ENCODE measurements around the gene GBE1. TPM values are rescaled to one million over a fixed set of nuclear protein-coding genes. Genes with fewer than 3 reads are reported as not detected.

GBE1 gene
- total and polyA plus RNA-seq, 10 of the 15 experiments (the other 5 are each of a cell fraction or from before 2014, with no cell fraction given) = 21.4 to 62.2 (median 41.5) TPM

GRCh38 chr3:81770710-81771109 lies 9.3 kb upstream of the GBE1 start:
- POLR2A ChIA-PET = interaction anchor here (1.0 kb wide), 1 partner anchor 9 kb away, joined by 4 read pairs; the partner anchor contains the start of gene GBE1

GRCh38 chr3:81769299-81769698 lies 7.9 kb upstream of the GBE1 start:
- intact Hi-C loops (cut with micrococcal nuclease; ENCODE audit: unreplicated experiment) (loop anchor here (10.0 kb wide), 1 partner anchor 526 kb away; no protein-coding TSS in a partner anchor), in situ Hi-C loops (cut with MboI) (no loop called here)
- FAIRE-seq = no peak
- ChIA-PET CTCF (no interaction called here), SMC1A (ENCODE audit: uncharacterized antibody, unreplicated experiment) (no interaction called here), RAD21 (ENCODE audit: unreplicated experiment) (interaction anchor here (0.7 kb wide), 1 partner anchor 47 kb away, joined by 5 read pairs; no protein-coding TSS in a partner anchor), POLR2A (no interaction called here)
- no peak overlapping the region for H2AFZ ChIP-seq (ENCODE audit: control insufficient read depth, low read depth, low read length)
- no peak overlapping the region for H3K4me2 ChIP-seq (ENCODE audit: control insufficient read depth, insufficient read depth)
- no peak for ATAC-seq
- H3K9ac ChIP-seq (ENCODE audit: control insufficient read depth, insufficient read depth, low read length) = no peak overlapping the region
- no peak overlapping the region for H3K4me3 ChIP-seq
- no peaks in the 10 kb centered on the region for H3K36me3 ChIP-seq (ENCODE audit: control insufficient read depth in 2 of 2, insufficient read depth in 2 of 2, low read length in 1 of 2)
- H3K79me2 ChIP-seq (ENCODE audit: control insufficient read depth, insufficient read depth, low read length) = no peaks in the 10 kb centered on the region
- no peak for TF ChIP-seq BCL11A (IDR thresholded peaks at IDR 0.05; ENCODE audit: low read depth, low read length)
- H3K4me1 ChIP-seq (ENCODE audit: control insufficient read depth, insufficient read depth, low read length) = peaks cover 5% of the 10 kb centered on the region
- H3K27ac ChIP-seq (ENCODE audit: control insufficient read depth, insufficient read depth) = no peak overlapping the region
- 25% methylated on average over 2 of the region's 2 CpGs for WGBS (ENCODE audit: insufficient coverage, insufficient replicate concordance, low lambda C conversion rate, missing lambda C conversion rate)
- no peaks in the 10 kb centered on the region for H3K27me3 ChIP-seq (replicated peaks in 1 of 2; ENCODE audit: control insufficient read depth in 2 of 2, insufficient read depth in 2 of 2, low read length in 1 of 2)
- H3K9me3 ChIP-seq (replicated peaks; ENCODE audit: control insufficient read depth, insufficient read depth, low read length) = peaks cover 4% of the 10 kb centered on the region; the same call in 2 of the 3 replicates
- BruUV-seq (replicated peaks) = no TSS peak
- no peak for DNase-seq (ENCODE audit: low read depth, low spot score)
- H4K20me1 ChIP-seq (ENCODE audit: control insufficient read depth, insufficient read depth) = no peaks in the 10 kb centered on the region

More at GRCh38 chr3:81770710-81771109, 9.3 kb upstream of the GBE1 start:
- H3K27me3 ChIP-seq (replicated peaks in 1 of 2; ENCODE audit: control insufficient read depth in 2 of 2, insufficient read depth in 2 of 2, low read length in 1 of 2) = no peaks in the 10 kb centered on the region
- in situ Hi-C loops (cut with MboI) (no loop called here), intact Hi-C loops (cut with micrococcal nuclease; ENCODE audit: unreplicated experiment) (no loop called here)
- no peak overlapping the region for H3K27ac ChIP-seq (ENCODE audit: control insufficient read depth, insufficient read depth)
- H3K4me2 ChIP-seq (ENCODE audit: control insufficient read depth, insufficient read depth) = no peak overlapping the region
- H4K20me1 ChIP-seq (ENCODE audit: control insufficient read depth, insufficient read depth) = no peaks in the 10 kb centered on the region
- no peaks in the 10 kb centered on the region for H3K36me3 ChIP-seq (ENCODE audit: control insufficient read depth in 2 of 2, insufficient read depth in 2 of 2, low read length in 1 of 2)
- WGBS (ENCODE audit: insufficient coverage, insufficient replicate concordance, low lambda C conversion rate, missing lambda C conversion rate) = 2% methylated on average over 3 of the region's 3 CpGs
- no peak overlapping the region for H3K4me3 ChIP-seq
- TF ChIP-seq BACH1 (IDR thresholded peaks at IDR 0.05; ENCODE audit: borderline replicate concordance) = no peak
- no peak for TF ChIP-seq TCF12 (IDR thresholded peaks at IDR 0.05; ENCODE audit: low read depth, low read length)
- H3K9ac ChIP-seq (ENCODE audit: control insufficient read depth, insufficient read depth, low read length) = no peak overlapping the region
- SMC1A ChIA-PET (ENCODE audit: uncharacterized antibody, unreplicated experiment) = no interaction called here
- ATAC-seq = no peak; the same call in 2 of the 3 replicates
- no peak for DNase-seq (ENCODE audit: low read depth, low spot score)
- no TSS peak for BruUV-seq (replicated peaks)
- H3K4me1 ChIP-seq (ENCODE audit: control insufficient read depth, insufficient read depth, low read length) = no peaks in the 10 kb centered on the region
- H2AFZ ChIP-seq (ENCODE audit: control insufficient read depth, low read depth, low read length) = no peak overlapping the region
- peaks cover 4% of the 10 kb centered on the region; the same call in 2 of the 3 replicates for H3K9me3 ChIP-seq (replicated peaks; ENCODE audit: control insufficient read depth, insufficient read depth, low read length)
- no peaks in the 10 kb centered on the region for H3K79me2 ChIP-seq (ENCODE audit: control insufficient read depth, insufficient read depth, low read length)
- FAIRE-seq = no peak
- RAD21 ChIA-PET (ENCODE audit: unreplicated experiment) = interaction anchor here (0.7 kb wide), 1 partner anchor 47 kb away, joined by 3 read pairs; no protein-coding TSS in a partner anchor
- CTCF ChIA-PET = interaction anchor here (1.1 kb wide), 1 partner anchor 11 kb away, joined by 3 read pairs; no protein-coding TSS in a partner anchor
